Vagina (tissue), 2 donors: ENCODE data around the gene PLP1. TPM values are rescaled to one million over a fixed set of nuclear protein-coding genes. Genes with fewer than 3 reads are reported as not detected.

Experiments
- DNase-seq, 2 donors: peaks; one replicate each; pipeline ENCODE4 v3.0.0-alpha.2; 2017; ENCODE audit errors: extremely low spot score in 2 of 2
- H3K27ac ChIP-seq: fragments of 200-600 bp; sonication (generic); one replicate; pipeline ENCODE4 v1.5.1; 2019
- H3K27me3 ChIP-seq: fragments of 200-600 bp; sonication (generic); one replicate; pipeline ENCODE4 v1.5.1; 2019
- H3K36me3 ChIP-seq, 2 donors: fragments of 200-600 bp; sonication (generic); one replicate each; pipeline ENCODE4 v1.5.1; 2017 to 2019
- H3K4me1 ChIP-seq: fragments of 200-600 bp; sonication (generic); one replicate; pipeline ENCODE4 v1.5.1; 2019
- H3K4me3 ChIP-seq, 2 donors: fragments of 200-600 bp; sonication (generic); 1 replicate in 1 of 2; 2 replicates in 1 of 2; pipeline ENCODE4 v1.5.1; 2016 to 2019
- H3K9me3 ChIP-seq: fragments of 200-600 bp; sonication (generic); one replicate; pipeline ENCODE4 v1.5.1; 2019
- POLR2A ChIP-seq, 2 donors: fragments of 450-650 bp; IDR thresholded peaks; one replicate each; pipeline ENCODE4 v1.6.1; 2017; ENCODE audit warnings: antibody characterized with exemption in 2 of 2, mild to moderate bottlenecking in 2 of 2, moderate library complexity in 2 of 2
- POLR2AphosphoS5 ChIP-seq, 2 donors: sonication (generic); formaldehyde crosslinking; IDR thresholded peaks; one replicate each; pipeline ENCODE4 v1.9.0; 2017; ENCODE audit warnings: antibody characterized with exemption in 2 of 2, mild to moderate bottlenecking in 2 of 2, low read depth in 1 of 2; ENCODE audit not compliant: insufficient read depth in 1 of 2
- intact Hi-C: fragments of 100-400 bp; cut with DNase I; formaldehyde crosslinking; loops from one replicate; pipeline ENCODE4 v1.15.1; 2023
- total RNA-seq: library from RNA; depleted of rRNA; stranded (reverse); fragments of >200 nt; gene quantifications from one replicate; pipeline ENCODE4 v1.2.3, GENCODE V29; 2016
- TF ChIP-seq, protein P1 (sequence below), 3 experiments: fragments of 450-650 bp in 2 of 3; fragments of 200-600 bp in 1 of 3; sonication (generic) in 1 of 3; IDR thresholded peaks; one replicate each; pipeline ENCODE4 v1.5.1; 2017 to 2019; ENCODE audit warnings: antibody characterized with exemption in 3 of 3, mild to moderate bottlenecking in 2 of 3, moderate library complexity in 2 of 3

PLP1 gene
- total RNA-seq, 1 donor from 2014 or later = 8.8 TPM

DNA sequence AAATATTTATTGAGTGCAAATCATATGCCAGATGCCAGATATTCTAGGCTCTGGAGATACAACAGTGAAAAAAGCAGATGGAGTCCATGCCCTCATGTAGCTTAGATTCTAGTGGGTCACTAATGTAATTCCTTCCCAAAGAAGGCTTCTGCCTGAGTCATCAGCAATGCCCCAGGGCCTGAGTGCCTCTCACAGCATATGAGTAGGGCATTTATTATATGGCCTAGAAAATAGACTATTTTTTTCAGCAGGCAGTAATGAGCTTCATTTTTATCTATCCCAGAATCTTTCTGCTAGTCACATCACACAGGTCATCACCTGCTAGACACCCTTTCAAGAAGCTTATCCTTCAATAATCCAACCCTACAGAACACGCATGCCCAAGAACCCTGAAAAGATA is 43.6 kb upstream of the PLP1 start:
- Histone ChIP-seq H3K9me3 (no peaks in the 10 kb centered on the region), H3K36me3 (no peaks in the 10 kb centered on the region), H3K27ac (no peak overlapping the region), H3K4me1 (no peaks in the 10 kb centered on the region), H3K27me3 (no peaks in the 10 kb centered on the region), H3K4me3 (no peak overlapping the region)
- DNase-seq = no peak
- intact Hi-C loops = no loop called here
- TF ChIP-seq, protein P1, sequence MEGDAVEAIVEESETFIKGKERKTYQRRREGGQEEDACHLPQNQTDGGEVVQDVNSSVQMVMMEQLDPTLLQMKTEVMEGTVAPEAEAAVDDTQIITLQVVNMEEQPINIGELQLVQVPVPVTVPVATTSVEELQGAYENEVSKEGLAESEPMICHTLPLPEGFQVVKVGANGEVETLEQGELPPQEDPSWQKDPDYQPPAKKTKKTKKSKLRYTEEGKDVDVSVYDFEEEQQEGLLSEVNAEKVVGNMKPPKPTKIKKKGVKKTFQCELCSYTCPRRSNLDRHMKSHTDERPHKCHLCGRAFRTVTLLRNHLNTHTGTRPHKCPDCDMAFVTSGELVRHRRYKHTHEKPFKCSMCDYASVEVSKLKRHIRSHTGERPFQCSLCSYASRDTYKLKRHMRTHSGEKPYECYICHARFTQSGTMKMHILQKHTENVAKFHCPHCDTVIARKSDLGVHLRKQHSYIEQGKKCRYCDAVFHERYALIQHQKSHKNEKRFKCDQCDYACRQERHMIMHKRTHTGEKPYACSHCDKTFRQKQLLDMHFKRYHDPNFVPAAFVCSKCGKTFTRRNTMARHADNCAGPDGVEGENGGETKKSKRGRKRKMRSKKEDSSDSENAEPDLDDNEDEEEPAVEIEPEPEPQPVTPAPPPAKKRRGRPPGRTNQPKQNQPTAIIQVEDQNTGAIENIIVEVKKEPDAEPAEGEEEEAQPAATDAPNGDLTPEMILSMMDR (IDR thresholded peaks at IDR 0.05) = no peak
- TF ChIP-seq POLR2AphosphoS5 (IDR thresholded peaks at IDR 0.05; ENCODE audit: insufficient read depth in 1 of 2, low read depth in 1 of 2) (no peak), POLR2A (IDR thresholded peaks at IDR 0.05) (no peak)

DNA sequence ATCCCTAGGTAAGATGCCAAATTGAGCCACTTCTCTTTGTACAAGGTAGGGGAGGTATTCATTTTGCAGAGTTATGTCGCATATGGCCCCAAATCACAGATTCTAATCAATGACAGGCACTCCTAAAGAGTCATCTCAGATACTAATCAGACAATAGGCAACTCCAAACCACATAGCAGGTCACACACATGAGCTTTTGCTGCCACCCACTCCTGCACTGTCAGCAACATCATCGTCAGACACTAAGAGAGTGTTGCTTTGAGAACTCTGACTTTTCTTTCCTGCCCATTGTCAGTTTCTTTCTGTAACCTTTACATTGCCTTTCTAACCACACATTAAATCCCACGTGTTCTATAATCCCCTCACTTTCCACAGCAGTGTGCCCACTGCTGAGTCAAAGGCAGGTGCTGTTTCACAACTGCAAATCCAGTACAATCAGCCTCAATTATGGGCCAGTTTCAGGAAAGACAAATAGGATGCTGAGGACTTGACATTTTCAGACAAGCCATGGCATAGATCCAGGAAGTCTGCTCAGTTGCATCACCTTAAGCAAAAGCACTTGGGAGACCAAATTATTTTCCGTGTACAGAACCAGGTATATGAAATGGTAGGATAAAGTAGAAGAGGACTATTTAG is 42.4 kb upstream of the PLP1 start:
- no peak for DNase-seq
- Histone ChIP-seq H3K9me3 (no peaks in the 10 kb centered on the region), H3K36me3 (no peaks in the 10 kb centered on the region), H3K4me1 (no peaks in the 10 kb centered on the region), H3K4me3 (no peak overlapping the region), H3K27ac (no peak overlapping the region), H3K27me3 (no peaks in the 10 kb centered on the region)
- intact Hi-C loops = no loop called here
- TF ChIP-seq POLR2A (IDR thresholded peaks at IDR 0.05) (no peak), POLR2AphosphoS5 (IDR thresholded peaks at IDR 0.05; ENCODE audit: insufficient read depth in 1 of 2, low read depth in 1 of 2) (no peak)
- TF ChIP-seq, protein P1 (IDR thresholded peaks at IDR 0.05) = no peak

DNA sequence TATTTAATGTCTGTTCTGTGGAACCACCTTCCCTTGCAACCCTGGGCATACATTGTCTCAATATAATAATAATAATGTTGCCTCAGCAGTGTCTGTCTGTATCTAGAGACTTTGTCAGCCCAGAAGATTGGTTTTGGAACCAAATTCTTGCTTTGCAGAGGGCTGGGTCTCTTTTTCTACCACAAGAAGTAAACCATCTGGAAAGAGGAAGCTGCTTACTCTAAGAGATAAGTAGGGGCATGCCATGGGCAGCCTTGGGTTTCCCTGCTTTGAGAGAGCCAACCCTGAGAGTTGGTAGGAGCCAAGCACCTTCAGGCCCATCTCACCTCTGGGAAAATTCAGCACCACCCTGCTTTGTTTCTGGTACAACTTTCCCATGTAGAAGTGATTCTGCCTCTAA is 38.9 kb upstream of the PLP1 start:
- no peak for DNase-seq
- TF ChIP-seq, protein P1 (IDR thresholded peaks at IDR 0.05) = no peak
- TF ChIP-seq POLR2AphosphoS5 (IDR thresholded peaks at IDR 0.05; ENCODE audit: insufficient read depth in 1 of 2, low read depth in 1 of 2) (no peak), POLR2A (IDR thresholded peaks at IDR 0.05) (no peak)
- intact Hi-C loops = no loop called here
- Histone ChIP-seq H3K27ac (no peak overlapping the region), H3K4me1 (no peaks in the 10 kb centered on the region), H3K36me3 (no peaks in the 10 kb centered on the region), H3K4me3 (no peak overlapping the region), H3K9me3 (no peaks in the 10 kb centered on the region), H3K27me3 (no peaks in the 10 kb centered on the region)

DNA sequence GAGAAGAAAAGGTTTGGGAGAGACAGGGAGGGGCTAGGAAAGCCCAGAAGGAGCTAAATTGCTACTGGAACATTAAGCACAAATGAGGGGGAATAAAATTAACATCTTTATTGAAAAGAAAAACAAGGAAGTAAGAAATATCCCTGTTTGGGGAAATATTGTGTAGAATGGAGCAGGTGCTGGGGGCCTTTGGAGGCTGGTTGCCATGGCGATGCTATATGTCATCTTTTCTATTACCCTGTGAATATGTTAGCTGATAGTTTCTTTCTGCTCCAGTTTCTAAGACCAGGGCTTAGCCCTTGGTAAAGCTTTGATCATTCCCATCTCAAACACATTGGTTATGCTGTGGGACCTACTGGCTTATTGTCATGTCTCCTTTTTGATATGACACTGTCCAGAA is 37.2 kb upstream of the PLP1 start:
- no peak overlapping the region for H3K4me3 ChIP-seq
- no peak for DNase-seq
- intact Hi-C loops = no loop called here
- H3K9me3 ChIP-seq = no peaks in the 10 kb centered on the region
- H3K27me3 ChIP-seq = no peaks in the 10 kb centered on the region
- no peak overlapping the region for H3K27ac ChIP-seq
- H3K4me1 ChIP-seq = no peaks in the 10 kb centered on the region
- no peaks in the 10 kb centered on the region for H3K36me3 ChIP-seq
- TF ChIP-seq POLR2AphosphoS5 (IDR thresholded peaks at IDR 0.05; ENCODE audit: insufficient read depth in 1 of 2, low read depth in 1 of 2) (no peak), POLR2A (IDR thresholded peaks at IDR 0.05) (no peak)
- TF ChIP-seq, protein P1 (IDR thresholded peaks at IDR 0.05) = no peak

DNA sequence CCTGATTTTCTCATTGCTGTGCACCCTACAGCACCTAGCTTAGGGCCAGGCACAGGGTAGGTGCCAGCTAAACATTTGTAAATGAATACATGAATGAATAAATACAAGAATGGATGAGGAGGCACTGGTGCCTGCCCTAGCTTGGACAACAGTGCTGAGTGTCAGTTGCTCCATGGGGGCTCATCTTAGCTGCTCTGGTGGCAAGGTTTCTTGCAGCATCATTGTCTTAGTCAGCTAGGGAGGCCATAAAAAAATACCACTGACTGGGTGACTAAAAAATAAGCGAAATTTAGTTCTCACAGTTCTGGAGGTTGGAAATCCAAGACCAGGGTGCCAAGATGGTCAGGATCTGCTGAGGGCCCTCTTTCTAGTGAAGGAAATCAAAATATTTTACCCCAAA is 34.8 kb upstream of the PLP1 start:
- intact Hi-C loops = no loop called here
- Histone ChIP-seq H3K4me3 (no peak overlapping the region), H3K9me3 (no peaks in the 10 kb centered on the region), H3K4me1 (no peaks in the 10 kb centered on the region), H3K36me3 (no peaks in the 10 kb centered on the region), H3K27ac (no peak overlapping the region), H3K27me3 (no peaks in the 10 kb centered on the region)
- DNase-seq = no peak
- TF ChIP-seq POLR2A (IDR thresholded peaks at IDR 0.05) (no peak), POLR2AphosphoS5 (IDR thresholded peaks at IDR 0.05; ENCODE audit: insufficient read depth in 1 of 2, low read depth in 1 of 2) (no peak)
- TF ChIP-seq, protein P1 (IDR thresholded peaks at IDR 0.05) = no peak
